Measurements from ENCODE around the gene TARS3.

Gene TARS3

GRCh38 chr15:101684877-101685276 lies 39.4 kb downstream of the TARS3 start:
- no peak for TF ChIP-seq CTCF (IDR thresholded peaks at IDR 0.05; ENCODE audit: insufficient read depth, low read length)
- no peak for TF ChIP-seq POLR2AphosphoS5 (IDR thresholded peaks at IDR 0.05; ENCODE audit: low read depth)
- TF ChIP-seq SPI1 (IDR thresholded peaks at IDR 0.05; ENCODE audit: borderline replicate concordance, low read depth), result no peak
- TF ChIP-seq GABPA (IDR thresholded peaks at IDR 0.05; ENCODE audit: low read depth), result no peak
- no peak for TF ChIP-seq REST (IDR thresholded peaks at IDR 0.05; ENCODE audit: insufficient replicate concordance, low read depth)
- no peak overlapping the region for H3K4me3 ChIP-seq (replicated peaks; ENCODE audit: insufficient read depth, low read length)
- no peak for DNase-seq (ENCODE audit: low read depth in 1 of 2, low spot score in 1 of 2)
- no peaks in the 10 kb centered on the region for H3K27me3 ChIP-seq (ENCODE audit: insufficient read depth, poor library complexity, severe bottlenecking)
- no peak overlapping the region for H3K27ac ChIP-seq (replicated peaks)

- Histone ChIP-seq H3K4me3 (replicated peaks; ENCODE audit: insufficient read depth, low read length) (no peak overlapping the region), H3K27ac (replicated peaks) (no peak overlapping the region), H3K27me3 (ENCODE audit: insufficient read depth, poor library complexity, severe bottlenecking) (no peaks in the 10 kb centered on the region)
- TF ChIP-seq SPI1 (IDR thresholded peaks at IDR 0.05; ENCODE audit: borderline replicate concordance, low read depth) (no peak), GABPA (IDR thresholded peaks at IDR 0.05; ENCODE audit: low read depth) (no peak), CTCF (IDR thresholded peaks at IDR 0.05; ENCODE audit: insufficient read depth, low read length) (no peak), REST (IDR thresholded peaks at IDR 0.05; ENCODE audit: insufficient replicate concordance, low read depth) (no peak), POLR2AphosphoS5 (IDR thresholded peaks at IDR 0.05; ENCODE audit: low read depth) (no peak)
- DNase-seq (ENCODE audit: low read depth in 1 of 2, low spot score in 1 of 2), result no peak
Observed at GRCh38 chr15:101684384-101684783, 39.9 kb downstream of the TARS3 start.

DNA sequence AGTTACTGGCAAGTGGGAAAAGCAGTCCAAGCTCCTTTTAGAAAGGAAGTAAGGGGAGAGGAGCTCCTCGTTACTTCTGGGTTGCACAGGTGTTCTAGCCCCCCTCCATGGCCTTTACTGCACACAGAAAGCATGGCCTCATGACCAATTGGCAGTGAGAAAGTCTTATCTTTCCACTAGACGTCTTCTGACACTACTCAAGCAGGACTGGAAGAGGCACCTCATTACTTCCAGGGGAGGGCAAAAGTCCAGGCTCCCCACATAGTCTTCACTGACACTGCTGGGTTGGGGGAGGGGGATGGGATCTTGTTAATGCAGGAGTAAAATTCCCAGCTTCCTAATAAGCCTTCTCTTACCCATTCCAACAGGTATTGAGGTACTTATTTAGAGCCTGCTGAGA lies 44.5 kb downstream of the TARS3 start:
- Histone ChIP-seq H3K4me3 (replicated peaks; ENCODE audit: insufficient read depth, low read length) (no peak overlapping the region), H3K27ac (replicated peaks) (no peak overlapping the region), H3K27me3 (ENCODE audit: insufficient read depth, poor library complexity, severe bottlenecking) (no peaks in the 10 kb centered on the region)
- TF ChIP-seq POLR2AphosphoS5 (IDR thresholded peaks at IDR 0.05; ENCODE audit: low read depth), result no peak
- no peak for TF ChIP-seq GABPA (IDR thresholded peaks at IDR 0.05; ENCODE audit: low read depth)
- TF ChIP-seq CTCF (IDR thresholded peaks at IDR 0.05; ENCODE audit: insufficient read depth, low read length), result no peak
- TF ChIP-seq REST (IDR thresholded peaks at IDR 0.05; ENCODE audit: insufficient replicate concordance, low read depth), result no peak
- no peak for TF ChIP-seq SPI1 (IDR thresholded peaks at IDR 0.05; ENCODE audit: borderline replicate concordance, low read depth)
- no peak for DNase-seq (ENCODE audit: low read depth in 1 of 2, low spot score in 1 of 2)

Data from HL-60 (cell line).